OCI-LY1 (cell line): ENCODE results near the gene SLC26A9.
"Not testable (repeated sequence)": the region's sequence is repeated elsewhere in the genome, so short reads cannot be mapped to it uniquely, and the experiment has no call there.

ENCODE experiments used
- H2AFZ ChIP-seq: fragments of 200-600 bp; sonication (generic), shearing (Covaris generic); 2 replicates; pipeline ENCODE4 v1.6.0; 2014; ENCODE audit warnings: antibody characterized with exemption, mild to moderate bottlenecking, low read length
- H3F3A ChIP-seq: fragments of 200-600 bp; sonication (generic), shearing (Covaris generic); 2 replicates; pipeline ENCODE4 v1.6.0; 2014; ENCODE audit warnings: mild to moderate bottlenecking, antibody characterized with exemption, low read length, moderate library complexity; ENCODE audit not compliant: insufficient read depth
- H3K27ac ChIP-seq: fragments of 200-600 bp; sonication (generic); 2 replicates; pipeline ENCODE4 v1.5.1; 2014; ENCODE audit warnings: low read length, mixed run types, mild to moderate bottlenecking, low read depth; ENCODE audit not compliant: poor library complexity, severe bottlenecking
- H3K27me3 ChIP-seq: fragments of 200-600 bp; sonication (generic); 2 replicates; pipeline ENCODE4 v1.6.0; 2014; ENCODE audit warnings: antibody characterized with exemption, mild to moderate bottlenecking, low read length, moderate library complexity; ENCODE audit not compliant: insufficient read depth
- H3K36me3 ChIP-seq: fragments of 200-600 bp; sonication (generic); 2 replicates; pipeline ENCODE4 v1.6.1; 2014; ENCODE audit warnings: mild to moderate bottlenecking, antibody characterized with exemption, low read length, moderate library complexity, mixed read lengths; ENCODE audit not compliant: insufficient read depth
- H3K4me1 ChIP-seq: fragments of 200-600 bp; sonication (generic); 2 replicates; pipeline ENCODE4 v1.5.1; 2014; ENCODE audit warnings: mild to moderate bottlenecking, low read length, moderate library complexity; ENCODE audit not compliant: insufficient read depth, severe bottlenecking
- H3K4me2 ChIP-seq: fragments of 200-600 bp; sonication (generic), shearing (Covaris generic); 2 replicates; pipeline ENCODE4 v1.6.1; 2014; ENCODE audit warnings: low read length
- H3K4me3 ChIP-seq: fragments of 200-600 bp; sonication (generic); 2 replicates; pipeline ENCODE4 v1.5.1; 2014; ENCODE audit warnings: low read length, low read depth, mild to moderate bottlenecking, mixed read lengths; ENCODE audit not compliant: poor library complexity, severe bottlenecking
- H3K79me2 ChIP-seq: fragments of 200-600 bp; shearing (Covaris generic); 2 replicates; pipeline ENCODE4 v1.6.1; 2016; ENCODE audit warnings: mixed run types, low read length, mixed read lengths; ENCODE audit not compliant: insufficient read depth
- H3K9ac ChIP-seq: fragments of 200-600 bp; sonication (generic), shearing (Covaris generic); 2 replicates; pipeline ENCODE4 v1.6.1; 2014; ENCODE audit warnings: mild to moderate bottlenecking, low read length, mixed read lengths
- H3K9me2 ChIP-seq: fragments of 200-600 bp; sonication (generic), shearing (Covaris generic); 2 replicates; pipeline ENCODE4 v1.6.1; 2014; ENCODE audit warnings: low read depth, mild to moderate bottlenecking, low read length, mixed read lengths
- H3K9me3 ChIP-seq: fragments of 200-600 bp; shearing (Covaris generic); 2 replicates; pipeline ENCODE4 v1.6.1; 2014; ENCODE audit warnings: low read length, mixed read lengths
- H4K20me1 ChIP-seq: fragments of 200-600 bp; sonication (generic), shearing (Covaris generic); 2 replicates; pipeline ENCODE4 v1.6.0; 2016; ENCODE audit warnings: mild to moderate bottlenecking, low read length; ENCODE audit not compliant: insufficient read depth
- EZH2 ChIP-seq: fragments of 200-600 bp; sonication (generic), shearing (Covaris generic); IDR thresholded peaks from 2 replicates; pipeline ENCODE4 v1.8.0; 2017; ENCODE audit warnings: borderline replicate concordance, mixed run types, mild to moderate bottlenecking, antibody characterized with exemption, low read length, moderate library complexity, mixed read lengths
- TF ChIP-seq, protein P1 (sequence below): fragments of 200-600 bp; sonication (generic), shearing (Covaris generic); IDR thresholded peaks from 2 replicates; pipeline ENCODE4 v1.5.1; 2017; ENCODE audit warnings: mild to moderate bottlenecking, antibody characterized with exemption, low read length, moderate library complexity, mixed read lengths

The SLC26A9 gene

GRCh38 chr1:205914155-205914507 is 29.1 kb downstream of the SLC26A9 start:
- no peak for TF ChIP-seq EZH2
- TF ChIP-seq, protein P1, sequence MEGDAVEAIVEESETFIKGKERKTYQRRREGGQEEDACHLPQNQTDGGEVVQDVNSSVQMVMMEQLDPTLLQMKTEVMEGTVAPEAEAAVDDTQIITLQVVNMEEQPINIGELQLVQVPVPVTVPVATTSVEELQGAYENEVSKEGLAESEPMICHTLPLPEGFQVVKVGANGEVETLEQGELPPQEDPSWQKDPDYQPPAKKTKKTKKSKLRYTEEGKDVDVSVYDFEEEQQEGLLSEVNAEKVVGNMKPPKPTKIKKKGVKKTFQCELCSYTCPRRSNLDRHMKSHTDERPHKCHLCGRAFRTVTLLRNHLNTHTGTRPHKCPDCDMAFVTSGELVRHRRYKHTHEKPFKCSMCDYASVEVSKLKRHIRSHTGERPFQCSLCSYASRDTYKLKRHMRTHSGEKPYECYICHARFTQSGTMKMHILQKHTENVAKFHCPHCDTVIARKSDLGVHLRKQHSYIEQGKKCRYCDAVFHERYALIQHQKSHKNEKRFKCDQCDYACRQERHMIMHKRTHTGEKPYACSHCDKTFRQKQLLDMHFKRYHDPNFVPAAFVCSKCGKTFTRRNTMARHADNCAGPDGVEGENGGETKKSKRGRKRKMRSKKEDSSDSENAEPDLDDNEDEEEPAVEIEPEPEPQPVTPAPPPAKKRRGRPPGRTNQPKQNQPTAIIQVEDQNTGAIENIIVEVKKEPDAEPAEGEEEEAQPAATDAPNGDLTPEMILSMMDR: no peak
- H3K9me3 ChIP-seq: no peaks in the 10 kb centered on the region
- no peak overlapping the region for H3K9ac ChIP-seq
- H3K36me3 ChIP-seq: no peaks in the 10 kb centered on the region
- peaks cover 6% of the 10 kb centered on the region; the same call in 1 of the 2 replicates for H3K27me3 ChIP-seq
- no peaks in the 10 kb centered on the region for H3F3A ChIP-seq
- H3K9me2 ChIP-seq: no peaks in the 10 kb centered on the region
- no peak overlapping the region for H2AFZ ChIP-seq
- no peaks in the 10 kb centered on the region for H3K79me2 ChIP-seq
- H3K27ac ChIP-seq: no peak overlapping the region
- H3K4me1 ChIP-seq: no peaks in the 10 kb centered on the region
- no peaks in the 10 kb centered on the region for H4K20me1 ChIP-seq
- no peak overlapping the region for H3K4me3 ChIP-seq
- no peak overlapping the region for H3K4me2 ChIP-seq

DNA sequence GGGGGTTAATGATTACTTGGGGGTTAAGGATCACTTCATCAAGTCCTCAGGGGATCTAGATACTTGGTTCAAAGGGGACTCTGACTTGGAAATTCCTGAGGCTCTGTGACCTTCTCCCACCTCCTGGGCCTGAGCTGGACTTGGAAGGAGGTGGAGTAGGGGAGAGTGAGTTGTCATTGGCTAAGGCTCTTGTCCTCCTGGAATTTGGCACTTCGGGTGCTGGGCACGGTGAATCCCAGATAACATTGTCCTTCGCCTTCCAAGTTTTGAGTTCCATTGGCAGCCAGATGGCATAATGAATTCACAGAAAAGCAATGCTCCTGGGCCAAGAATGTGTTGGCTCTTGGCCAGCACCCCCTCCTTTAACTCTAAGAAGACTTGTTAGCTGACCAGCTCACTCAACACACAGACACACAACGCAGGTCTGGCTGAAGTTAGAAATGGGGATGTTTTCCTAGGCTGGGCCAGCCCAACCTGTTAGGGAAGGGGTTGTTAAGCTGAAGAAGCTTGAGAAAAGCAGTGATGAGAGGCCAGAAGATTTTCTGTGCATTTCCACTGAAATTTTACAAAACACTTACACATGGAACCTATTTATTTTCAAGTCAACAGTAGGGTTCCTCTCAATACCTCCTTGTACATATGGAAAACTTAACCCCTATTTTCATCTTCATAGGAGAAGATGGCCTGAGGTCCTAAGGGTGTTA is 29.7 kb downstream of the SLC26A9 start:
- Histone ChIP-seq H3K4me2 (no peak overlapping the region), H3F3A (no peaks in the 10 kb centered on the region), H3K9me2 (no peaks in the 10 kb centered on the region), H2AFZ (no peak overlapping the region), H3K79me2 (no peaks in the 10 kb centered on the region), H3K4me1 (no peaks in the 10 kb centered on the region), H3K27ac (no peak overlapping the region), H4K20me1 (no peaks in the 10 kb centered on the region), H3K9ac (no peak overlapping the region), H3K9me3 (no peaks in the 10 kb centered on the region), H3K27me3 (peaks cover 6% of the 10 kb centered on the region; the same call in 1 of the 2 replicates), H3K4me3 (no peak overlapping the region), H3K36me3 (no peaks in the 10 kb centered on the region)
- TF ChIP-seq, protein P1: no peak
- TF ChIP-seq EZH2: no peak

DNA sequence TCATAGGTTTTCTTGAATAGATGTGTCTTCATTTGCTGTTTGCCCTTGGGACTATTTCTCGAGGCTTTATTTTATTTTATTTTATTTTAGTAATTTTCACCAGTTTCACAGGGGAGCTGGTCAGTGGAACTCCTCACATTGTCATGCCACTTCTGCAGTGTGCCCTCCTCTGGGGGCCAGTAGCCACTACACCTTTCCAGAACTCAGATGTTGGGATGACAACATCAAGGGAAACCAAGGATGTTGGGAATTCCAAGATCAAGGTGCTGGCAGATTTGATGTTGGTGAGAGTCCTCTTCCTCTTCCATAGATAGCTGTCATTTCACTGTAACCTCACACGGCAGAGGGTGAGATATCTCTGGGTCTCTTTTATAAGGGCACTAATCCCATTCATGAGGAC is 35.5 kb downstream of the SLC26A9 start:
- Histone ChIP-seq H3K4me2 (no peak overlapping the region), H3K27ac (no peak overlapping the region), H3K36me3 (no peaks in the 10 kb centered on the region), H3K27me3 (no peaks in the 10 kb centered on the region), H3K9me2 (no peaks in the 10 kb centered on the region), H2AFZ (no peak overlapping the region), H3K9me3 (no peaks in the 10 kb centered on the region), H3K4me1 (no peaks in the 10 kb centered on the region), H4K20me1 (no peaks in the 10 kb centered on the region), H3K79me2 (no peaks in the 10 kb centered on the region), H3F3A (no peaks in the 10 kb centered on the region), H3K4me3 (no peak overlapping the region), H3K9ac (no peak overlapping the region)
- TF ChIP-seq EZH2: no peak
- TF ChIP-seq, protein P1: peak; percentile 27; the same call in 1 of the 2 replicates

DNA sequence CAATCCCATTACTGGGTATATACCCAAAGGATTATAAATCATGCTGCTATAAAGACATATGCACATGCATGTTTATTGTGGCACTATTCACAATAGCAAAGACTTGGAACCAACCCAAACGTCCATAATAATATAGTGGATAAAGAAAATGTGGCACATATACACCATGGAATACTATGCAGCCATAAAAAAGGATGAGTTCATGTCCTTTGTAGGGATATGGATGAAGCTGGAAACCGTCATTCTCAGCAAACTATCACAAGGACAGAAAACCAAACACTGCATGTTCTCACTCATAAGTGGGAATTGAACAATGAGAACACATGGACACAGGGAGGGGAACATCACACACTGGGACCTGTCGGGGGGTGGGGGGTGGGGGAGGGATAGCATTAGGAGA is 38.2 kb downstream of the SLC26A9 start:
- H3K9me3 ChIP-seq, H3K27ac ChIP-seq, H4K20me1 ChIP-seq, H2AFZ ChIP-seq, H3K4me2 ChIP-seq, H3K27me3 ChIP-seq, H3K9me2 ChIP-seq, H3F3A ChIP-seq, H3K4me3 ChIP-seq, H3K79me2 ChIP-seq, H3K36me3 ChIP-seq, H3K4me1 ChIP-seq, H3K9ac ChIP-seq: not testable (repeated sequence)
